ENCODE measurements around the gene CLPTM1L. TPM values are rescaled to one million over a fixed set of nuclear protein-coding genes. Genes with fewer than 3 reads are reported as not detected.

Gene CLPTM1L
- total and polyA plus RNA-seq, 2 donors, result 60.7 to 142 TPM

DNA sequence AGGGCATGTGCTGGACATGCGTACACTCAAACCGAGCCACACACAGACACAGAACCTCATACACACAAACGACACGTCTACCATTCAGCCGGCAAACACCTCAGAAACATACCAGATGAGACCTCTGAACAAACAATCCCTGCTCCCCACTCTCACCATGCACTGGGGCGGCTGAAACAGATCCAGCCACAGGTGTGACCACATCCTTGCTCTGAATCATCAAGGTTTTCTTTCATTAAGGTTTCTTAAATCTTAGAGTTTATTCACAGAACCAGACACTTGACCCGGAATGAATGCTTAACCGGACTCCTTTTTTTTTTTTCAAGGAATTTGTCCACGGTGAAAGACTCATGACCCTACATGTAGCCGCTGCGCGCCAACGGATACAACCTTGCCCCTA is 76.2 kb downstream of the CLPTM1L start:
- H3K36me3 ChIP-seq (ENCODE audit: control insufficient read depth in 2 of 2, insufficient read depth in 2 of 2, low read length in 1 of 2), result peaks cover 35 to 43% of the 10 kb centered on the region in 2 donors
- H3K4me3 ChIP-seq (ENCODE audit: low read length in 2 of 2), result no peak overlapping the region
- DNase-seq (ENCODE audit: low read depth in 6 of 9, low spot score in 9 of 9), result peak in 1 of 9 donors; percentile 31
- H3K9me3 ChIP-seq (ENCODE audit: control insufficient read depth in 2 of 2, insufficient read depth in 1 of 2, low read length in 1 of 2), result peaks cover 2 to 19% of the 10 kb centered on the region in 2 donors
- H3K27me3 ChIP-seq (ENCODE audit: control insufficient read depth in 2 of 2, insufficient read depth in 1 of 2, low read length in 1 of 2), result no peaks in the 10 kb centered on the region
- no peak overlapping the region for H3K27ac ChIP-seq (ENCODE audit: low read depth in 1 of 2, low read length in 1 of 2)
- peaks cover 0 to 4% of the 10 kb centered on the region in 2 donors for H3K4me1 ChIP-seq (ENCODE audit: control insufficient read depth in 2 of 2, insufficient read depth in 2 of 2, low read length in 2 of 2)
- WGBS, result 85% methylated on average over 13 of the region's 13 CpGs

DNA sequence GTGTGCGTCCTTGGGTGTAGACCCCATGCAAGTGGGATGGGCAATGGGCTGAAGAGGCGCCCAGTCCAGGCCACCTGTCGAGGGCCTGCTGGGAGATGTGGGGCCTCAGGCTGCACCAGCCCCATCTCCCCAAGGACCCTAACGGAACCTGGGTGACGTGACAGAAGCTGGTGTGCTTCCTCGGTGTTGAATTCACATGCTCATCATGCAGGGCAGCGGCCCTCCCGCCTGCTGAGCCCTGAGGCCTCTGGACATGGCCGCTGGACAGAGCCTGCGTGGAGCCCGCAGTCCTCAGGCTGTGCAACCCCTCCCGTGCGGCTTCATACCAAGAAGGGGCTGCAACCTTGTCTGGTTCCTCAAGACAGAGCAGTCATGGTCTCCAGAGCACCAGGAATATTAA is 76.8 kb downstream of the CLPTM1L start:
- H3K27me3 ChIP-seq (ENCODE audit: control insufficient read depth in 2 of 2, insufficient read depth in 1 of 2, low read length in 1 of 2), result no peaks in the 10 kb centered on the region
- peaks cover 0 to 4% of the 10 kb centered on the region in 2 donors for H3K4me1 ChIP-seq (ENCODE audit: control insufficient read depth in 2 of 2, insufficient read depth in 2 of 2, low read length in 2 of 2)
- H3K9me3 ChIP-seq (ENCODE audit: control insufficient read depth in 2 of 2, insufficient read depth in 1 of 2, low read length in 1 of 2), result peaks cover 3 to 23% of the 10 kb centered on the region in 2 donors
- no peak overlapping the region for H3K27ac ChIP-seq (ENCODE audit: low read depth in 1 of 2, low read length in 1 of 2)
- H3K36me3 ChIP-seq (ENCODE audit: control insufficient read depth in 2 of 2, insufficient read depth in 2 of 2, low read length in 1 of 2), result peaks cover 36 to 43% of the 10 kb centered on the region in 2 donors
- no peak overlapping the region for H3K4me3 ChIP-seq (ENCODE audit: low read length in 2 of 2)
- no peak for DNase-seq (ENCODE audit: low read depth in 6 of 9, low spot score in 9 of 9)
- WGBS, result 97% methylated on average over 13 of the region's 13 CpGs

Other genes starting within 250 kb of the CLPTM1L start
- gene SLC12A7, start 233.0 kb downstream of the CLPTM1L start, total RNA-seq, result 12.2 TPM
- 23.5 TPM for gene SLC12A7, start 233.0 kb downstream of the CLPTM1L start, polyA plus RNA-seq
- 0.09 TPM for gene SLC6A19, start 143.5 kb downstream of the CLPTM1L start, total RNA-seq
- 0.16 TPM for gene SLC6A19, start 143.5 kb downstream of the CLPTM1L start, polyA plus RNA-seq
- not detected for gene SLC6A18, start 119.7 kb downstream of the CLPTM1L start, total RNA-seq
- gene SLC6A18, start 119.7 kb downstream of the CLPTM1L start, polyA plus RNA-seq, result 0.05 TPM
- 3.4 TPM for gene TERT, start 50.0 kb downstream of the CLPTM1L start, total RNA-seq
- 1.9 TPM for gene TERT, start 50.0 kb downstream of the CLPTM1L start, polyA plus RNA-seq
- gene SLC6A3, start 100.3 kb upstream of the CLPTM1L start, total RNA-seq, result 0.33 TPM
- gene SLC6A3, start 100.3 kb upstream of the CLPTM1L start, polyA plus RNA-seq, result 14.9 TPM
- 16.8 TPM for gene LPCAT1, start 178.9 kb upstream of the CLPTM1L start, total RNA-seq
- gene LPCAT1, start 178.9 kb upstream of the CLPTM1L start, polyA plus RNA-seq, result 50.5 TPM